GM18858 (cell line): ENCODE data around the gene ABCG2.
"Not testable (repeated sequence)": the region's sequence is repeated elsewhere in the genome, so short reads cannot be mapped to it uniquely, and the experiment has no call there.

ENCODE experiments used
- ATAC-seq: cut with Tn5 transposase; IDR thresholded peaks from one replicate; pipeline ENCODE4 v1.9.1; 2021; ENCODE audit not compliant: unreplicated experiment

ABCG2 gene

GRCh38 chr4:88119943-88120342, 38.5 kb downstream of the ABCG2 start:
- no peak for ATAC-seq

- no peak for ATAC-seq
Measured at GRCh38 chr4:88115587-88115986, 42.9 kb downstream of the ABCG2 start.

- ATAC-seq: no peak
Measured at GRCh38 chr4:88112856-88113255, 45.6 kb downstream of the ABCG2 start.

GRCh38 chr4:88110826-88111225, 47.6 kb downstream of the ABCG2 start:
- ATAC-seq: no peak

- no peak for ATAC-seq
Measured at GRCh38 chr4:88109123-88109881, 49.1 kb downstream of the ABCG2 start.

- ATAC-seq: no peak
Measured at GRCh38 chr4:88108747-88109122, 49.7 kb downstream of the ABCG2 start.

GRCh38 chr4:88108108-88108465, 50.4 kb downstream of the ABCG2 start:
- not testable (repeated sequence) for ATAC-seq

GRCh38 chr4:88107406-88108107, 50.9 kb downstream of the ABCG2 start:
- ATAC-seq: no peak

- ATAC-seq: no peak
Measured at GRCh38 chr4:88106205-88106604, 52.2 kb downstream of the ABCG2 start.

GRCh38 chr4:88104902-88105610, 53.4 kb downstream of the ABCG2 start:
- ATAC-seq: no peak

GRCh38 chr4:88102026-88102425, 56.4 kb downstream of the ABCG2 start:
- ATAC-seq: no peak

- no peak for ATAC-seq
Measured at GRCh38 chr4:88101165-88101564, 57.3 kb downstream of the ABCG2 start.

- no peak for ATAC-seq
Measured at GRCh38 chr4:88098993-88099752, 59.3 kb downstream of the ABCG2 start.

- no peak for ATAC-seq
Measured at GRCh38 chr4:88097781-88098180, 60.7 kb downstream of the ABCG2 start.

GRCh38 chr4:88097301-88097700, 61.1 kb downstream of the ABCG2 start:
- no peak for ATAC-seq

- no peak for ATAC-seq
Measured at GRCh38 chr4:88093874-88094273, 64.6 kb downstream of the ABCG2 start.

- no peak for ATAC-seq
Measured at GRCh38 chr4:88091378-88091777, 67.1 kb downstream of the ABCG2 start.

- no peak for ATAC-seq
Measured at GRCh38 chr4:88090898-88091297, 67.5 kb downstream of the ABCG2 start.

GRCh38 chr4:88087004-88087403, 71.4 kb downstream of the ABCG2 start:
- no peak for ATAC-seq

- no peak for ATAC-seq
Measured at GRCh38 chr4:88080626-88081025, 77.8 kb downstream of the ABCG2 start.

- ATAC-seq: no peak
Measured at GRCh38 chr4:88078579-88078978, 79.9 kb downstream of the ABCG2 start.
